A549 (cell line): ENCODE data around the gene PLD6. TPM values are rescaled to one million over a fixed set of nuclear protein-coding genes. Genes with fewer than 3 reads are reported as not detected.

Experiments used
- ATAC-seq, 2 experiments: fragments of 200-7000 bp in 1 of 2; fragments of >200 bp in 1 of 2; cut with Nextera tagmentation in 1 of 2; cut with Tn5 transposase in 1 of 2; 3 replicates each; pipeline versions ENCODE4 v1.8.0 to v1.9.1; 2018 to 2020; ENCODE audit warnings: mild to moderate bottlenecking in 1 of 2, moderate library complexity in 1 of 2
- CTCF ChIA-PET: fragments of 300-600 bp; sonication (Branson Sonifier 250); formaldehyde crosslinking; extraction: SDS; loops from one replicate; lab custom pipeline; 2021; ENCODE audit warnings: antibody characterized with exemption, inconsistent platforms; lab: Yijun Ruan, JAX
- POLR2A ChIA-PET: fragments of 350-600 bp; formaldehyde crosslinking; extraction: SDS; loops from one replicate; lab custom pipeline; 2021; ENCODE audit warnings: antibody characterized with exemption, inconsistent platforms; lab: Yijun Ruan, JAX
- DNase-seq, 2 experiments: peaks; one replicate each; pipeline versions ENCODE4 v3.0.0 to v3.0.0-alpha.2; 2011 to 2016; ENCODE audit warnings: low read depth in 1 of 2, low spot score in 1 of 2
- FAIRE-seq: peaks from 2 replicates; lab custom pipeline; 2011; peaks lifted over from hg19 to GRCh38; lab: Jason Lieb, UNC
- H3K27ac ChIP-seq, 2 experiments: fragments of >200 bp; sonication (Bioruptor Twin); formaldehyde crosslinking; 3 replicates each; pipeline ENCODE4 v1.5.1; 2016 to 2017
- H3K4me1 ChIP-seq: fragments of >200 bp; sonication (Bioruptor Twin); formaldehyde crosslinking; 3 replicates; pipeline ENCODE4 v1.6.1; 2016
- H3K4me2 ChIP-seq: fragments of >200 bp; sonication (Bioruptor Twin); formaldehyde crosslinking; 3 replicates; pipeline ENCODE4 v1.6.1; 2016
- H3K4me3 ChIP-seq: fragments of >200 bp; sonication (Bioruptor Twin); formaldehyde crosslinking; 3 replicates; pipeline ENCODE4 v1.5.1; 2016
- H3K9me3 ChIP-seq: fragments of >200 bp; sonication (Bioruptor Twin); formaldehyde crosslinking; 3 replicates; pipeline ENCODE4 v1.6.1; 2016
- BHLHE40 ChIP-seq: IDR thresholded peaks from 2 replicates; pipeline ENCODE4 v1.6.1; 2012; ENCODE audit warnings: low read depth, low read length, inconsistent platforms
- CBX2 ChIP-seq: fragments of 200-600 bp; sonication (generic); IDR thresholded peaks from 2 replicates; pipeline ENCODE4 v1.6.1; 2016; ENCODE audit warnings: low read depth, mild to moderate bottlenecking, borderline replicate concordance
- CHD4 ChIP-seq: fragments of 200-600 bp; sonication (generic); IDR thresholded peaks from 2 replicates; pipeline ENCODE4 v1.6.1; 2016; ENCODE audit warnings: antibody characterized with exemption, mild to moderate bottlenecking, borderline replicate concordance
- EP300 ChIP-seq, 2 experiments: fragments of >200 bp; sonication (Bioruptor Twin); formaldehyde crosslinking; IDR thresholded peaks; 2 replicates in 1 of 2; 3 replicates in 1 of 2; pipeline ENCODE4 v1.6.1; 2016 to 2017
- GATA3 ChIP-seq: IDR thresholded peaks from 2 replicates; pipeline ENCODE4 v1.6.1; 2012; ENCODE audit warnings: borderline replicate concordance
- HEYL ChIP-seq: fragments of 250-450 bp; sonication (Bioruptor Pico); IDR thresholded peaks from 2 replicates; pipeline ENCODE4 v1.8.0; 2021; ENCODE audit warnings: mild to moderate bottlenecking, moderate library complexity
- JUN ChIP-seq, 2 experiments: fragments of >200 bp; sonication (Bioruptor Twin); formaldehyde crosslinking; IDR thresholded peaks; 2 replicates in 1 of 2; 3 replicates in 1 of 2; pipeline ENCODE4 v1.6.1; 2016 to 2017
- JUNB ChIP-seq: fragments of >200 bp; sonication (Bioruptor Twin); formaldehyde crosslinking; IDR thresholded peaks from 2 replicates; pipeline ENCODE4 v1.6.1; 2016
- KDM1A ChIP-seq: fragments of 200-600 bp; sonication (generic); IDR thresholded peaks from 2 replicates; pipeline ENCODE4 v1.6.1; 2016; ENCODE audit warnings: low read depth, mild to moderate bottlenecking
- KDM5A ChIP-seq: fragments of 200-600 bp; sonication (generic); IDR thresholded peaks from 2 replicates; pipeline ENCODE4 v1.6.1; 2016; ENCODE audit warnings: antibody characterized with exemption, mild to moderate bottlenecking
- MAFK ChIP-seq: fragments of 450-650 bp; IDR thresholded peaks from 2 replicates; pipeline ENCODE4 v1.6.1; 2014; ENCODE audit not compliant: partially characterized antibody
- MYC ChIP-seq: IDR thresholded peaks from 2 replicates; pipeline ENCODE4 v1.6.1; 2012; ENCODE audit warnings: mild to moderate bottlenecking, inconsistent platforms, low read length, improper control_type of control experiment, borderline replicate concordance
- POLR2A ChIP-seq: IDR thresholded peaks from 2 replicates; pipeline ENCODE4 v1.6.1; 2012; ENCODE audit warnings: mild to moderate bottlenecking, low read length
- RAD21 ChIP-seq, 2 experiments: fragments of >200 bp in 1 of 2; sonication (Bioruptor Twin) in 1 of 2; formaldehyde crosslinking in 1 of 2; IDR thresholded peaks in 1 of 2; conservative IDR thresholded peaks in 1 of 2; 2 replicates in 1 of 2; 3 replicates in 1 of 2; pipeline ENCODE4 v1.6.1; 2012 to 2018; ENCODE audit warnings: inconsistent platforms in 1 of 2
- TP53 ChIP-seq: fragments of 250-450 bp; sonication (Bioruptor Pico); IDR thresholded peaks from 2 replicates; pipeline ENCODE4 v1.5.0; 2021; ENCODE audit warnings: mild to moderate bottlenecking, moderate library complexity
- ZNF302 ChIP-seq: fragments of 250-450 bp; sonication (Bioruptor Pico); IDR thresholded peaks from 2 replicates; pipeline ENCODE4 v1.9.0; 2021; ENCODE audit warnings: inconsistent platforms, mild to moderate bottlenecking, moderate library complexity
- WGBS: methylation state at CpG from one replicate; pipeline ENCODE4 v1.1.6; 2017; ENCODE audit errors: missing lambda C conversion rate; 5-methylcytosine and 5-hydroxymethylcytosine counted together
- polyA plus RNA-seq, 4 experiments: library from polyadenylated mRNA; depleted of rRNA in 3 of 4; stranded (reverse); fragments of >200 nt; fragmentation: RNase III in 1 of 4; extraction: RNeasy Plus Mini Kit Qiagen cat#74134 plus additional on column Dnase treatment in 1 of 4; gene quantifications; 2 replicates in 3 of 4; 3 replicates in 1 of 4; pipeline ENCODE4 v1.2.3, GENCODE V29; 2011 to 2017
- TF ChIP-seq, protein P1 (sequence below): fragments of 250-450 bp; sonication (Bioruptor Pico); IDR thresholded peaks from 2 replicates; pipeline ENCODE4 v1.5.0; 2021; ENCODE audit warnings: mild to moderate bottlenecking, moderate library complexity, borderline replicate concordance
- TF ChIP-seq, protein P2 (sequence below): IDR thresholded peaks from 2 replicates; pipeline ENCODE4 v1.6.1; 2012; ENCODE audit warnings: low read depth, borderline replicate concordance
- TF ChIP-seq, protein P3 (sequence below): fragments of >200 bp; sonication (Bioruptor Twin); formaldehyde crosslinking; IDR thresholded peaks from 3 replicates; pipeline ENCODE4 v1.6.1; 2016
- TF ChIP-seq, protein P4 (sequence below): IDR thresholded peaks from 2 replicates; pipeline ENCODE4 v1.6.1; 2012
- TF ChIP-seq, protein P5 (sequence below): IDR thresholded peaks from 2 replicates; pipeline ENCODE4 v1.6.1; 2012
- TF ChIP-seq, protein P6 (sequence below): fragments of 450-650 bp; IDR thresholded peaks from 2 replicates; pipeline ENCODE4 v1.6.1; 2014; ENCODE audit warnings: antibody characterized with exemption

PLD6 gene
- polyA plus RNA-seq, 2 of the 4 experiments (the other 2 are of a cell fraction), result 5.6 to 5.7 TPM

DNA sequence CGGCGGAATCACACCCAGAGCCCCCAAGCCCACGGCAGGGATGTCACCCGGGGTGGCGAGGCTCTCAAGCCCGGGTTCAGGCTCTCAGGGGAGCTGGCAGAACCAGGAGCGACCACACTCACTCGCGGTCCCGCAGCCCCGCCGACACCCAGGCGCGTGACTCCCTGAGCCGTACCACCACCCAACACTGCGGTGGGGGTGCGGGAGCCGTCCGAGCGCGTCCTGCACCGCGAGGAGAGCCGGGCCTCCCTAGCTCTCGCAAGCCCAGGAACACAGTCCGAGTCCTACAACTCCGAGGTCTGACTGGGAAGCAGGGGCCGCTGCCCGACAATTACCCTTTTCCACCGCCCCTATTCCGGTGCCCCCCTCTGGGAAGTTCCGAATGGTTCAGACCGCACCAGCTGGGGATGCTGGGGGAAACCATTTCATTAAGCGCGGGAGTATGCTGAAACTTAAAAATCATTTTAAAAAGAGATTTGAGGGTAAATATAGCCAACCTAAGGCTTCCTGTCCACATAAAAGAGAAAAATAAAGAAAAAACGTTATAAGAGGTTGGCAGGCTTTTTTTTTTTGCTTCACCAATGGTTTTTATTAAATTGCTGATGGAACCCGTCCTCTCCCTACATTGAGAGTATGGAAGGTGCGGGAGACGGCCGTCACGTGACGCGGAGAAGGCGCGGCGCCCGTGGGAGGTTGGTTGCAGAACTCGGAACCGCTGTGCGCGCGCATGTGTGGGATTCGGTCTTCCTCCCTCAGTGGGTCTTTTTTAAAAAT, 31.1 kb upstream of the PLD6 start, which contains the start of gene FLCN:
FLCN (minus strand) TSS at position 143 of the 774 bp plus-strand sequence. CDS start 9,031 bp downstream, outside the sequence.
- Histone ChIP-seq H3K4me2 (peak within 1 kb of the TSS; percentile 93), H3K4me3 (peak within 1 kb of the TSS; percentile 85), H3K27ac (peak within 1 kb of the TSS; percentile 82 to 97), H3K9me3 (no peaks in the 10 kb centered on the region), H3K4me1 (peaks cover 16% of the 10 kb centered on the region)
- TF ChIP-seq JUNB (no peak), KDM5A (no peak), CHD4 (no peak), GATA3 (peak; percentile 98), POLR2A (peak; percentile 85), EP300 (IDR thresholded peaks at IDR 0.05) (no peak), RAD21 (conservative IDR thresholded peaks at IDR 0.05 in 1 of 2, IDR thresholded peaks at IDR 0.05 in 1 of 2) (no peak), BHLHE40 (peak; percentile 72), HEYL (CRISPR knock-in tag) (no peak), KDM1A (no peak), CBX2 (no peak), ZNF302 (CRISPR knock-in tag) (no peak), MAFK (peak; percentile 45), JUN (IDR thresholded peaks at IDR 0.05) (peak; percentile 70 to 90), TP53 (CRISPR knock-in tag) (no peak), MYC (peak; percentile 32; the same call in 1 of the 2 replicates)
- TF ChIP-seq, protein P1, sequence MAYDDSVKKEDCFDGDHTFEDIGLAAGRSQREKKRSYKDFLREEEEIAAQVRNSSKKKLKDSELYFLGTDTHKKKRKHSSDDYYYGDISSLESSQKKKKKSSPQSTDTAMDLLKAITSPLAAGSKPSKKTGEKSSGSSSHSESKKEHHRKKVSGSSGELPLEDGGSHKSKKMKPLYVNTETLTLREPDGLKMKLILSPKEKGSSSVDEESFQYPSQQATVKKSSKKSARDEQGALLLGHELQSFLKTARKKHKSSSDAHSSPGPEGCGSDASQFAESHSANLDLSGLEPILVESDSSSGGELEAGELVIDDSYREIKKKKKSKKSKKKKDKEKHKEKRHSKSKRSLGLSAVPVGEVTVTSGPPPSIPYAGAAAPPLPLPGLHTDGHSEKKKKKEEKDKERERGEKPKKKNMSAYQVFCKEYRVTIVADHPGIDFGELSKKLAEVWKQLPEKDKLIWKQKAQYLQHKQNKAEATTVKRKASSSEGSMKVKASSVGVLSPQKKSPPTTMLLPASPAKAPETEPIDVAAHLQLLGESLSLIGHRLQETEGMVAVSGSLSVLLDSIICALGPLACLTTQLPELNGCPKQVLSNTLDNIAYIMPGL (CRISPR knock-in tag), result peak; percentile 91
- TF ChIP-seq, protein P2, sequence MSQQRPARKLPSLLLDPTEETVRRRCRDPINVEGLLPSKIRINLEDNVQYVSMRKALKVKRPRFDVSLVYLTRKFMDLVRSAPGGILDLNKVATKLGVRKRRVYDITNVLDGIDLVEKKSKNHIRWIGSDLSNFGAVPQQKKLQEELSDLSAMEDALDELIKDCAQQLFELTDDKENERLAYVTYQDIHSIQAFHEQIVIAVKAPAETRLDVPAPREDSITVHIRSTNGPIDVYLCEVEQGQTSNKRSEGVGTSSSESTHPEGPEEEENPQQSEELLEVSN, result peak; percentile 72
- TF ChIP-seq, protein P3, sequence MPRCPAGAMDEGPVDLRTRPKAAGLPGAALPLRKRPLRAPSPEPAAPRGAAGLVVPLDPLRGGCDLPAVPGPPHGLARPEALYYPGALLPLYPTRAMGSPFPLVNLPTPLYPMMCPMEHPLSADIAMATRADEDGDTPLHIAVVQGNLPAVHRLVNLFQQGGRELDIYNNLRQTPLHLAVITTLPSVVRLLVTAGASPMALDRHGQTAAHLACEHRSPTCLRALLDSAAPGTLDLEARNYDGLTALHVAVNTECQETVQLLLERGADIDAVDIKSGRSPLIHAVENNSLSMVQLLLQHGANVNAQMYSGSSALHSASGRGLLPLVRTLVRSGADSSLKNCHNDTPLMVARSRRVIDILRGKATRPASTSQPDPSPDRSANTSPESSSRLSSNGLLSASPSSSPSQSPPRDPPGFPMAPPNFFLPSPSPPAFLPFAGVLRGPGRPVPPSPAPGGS, result peak; percentile 58; the same call in 2 of the 3 replicates
- TF ChIP-seq, protein P4, sequence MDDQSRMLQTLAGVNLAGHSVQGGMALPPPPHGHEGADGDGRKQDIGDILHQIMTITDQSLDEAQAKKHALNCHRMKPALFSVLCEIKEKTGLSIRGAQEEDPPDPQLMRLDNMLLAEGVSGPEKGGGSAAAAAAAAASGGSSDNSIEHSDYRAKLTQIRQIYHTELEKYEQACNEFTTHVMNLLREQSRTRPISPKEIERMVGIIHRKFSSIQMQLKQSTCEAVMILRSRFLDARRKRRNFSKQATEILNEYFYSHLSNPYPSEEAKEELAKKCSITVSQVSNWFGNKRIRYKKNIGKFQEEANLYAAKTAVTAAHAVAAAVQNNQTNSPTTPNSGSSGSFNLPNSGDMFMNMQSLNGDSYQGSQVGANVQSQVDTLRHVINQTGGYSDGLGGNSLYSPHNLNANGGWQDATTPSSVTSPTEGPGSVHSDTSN, result peak; percentile 86
- TF ChIP-seq, protein P5, sequence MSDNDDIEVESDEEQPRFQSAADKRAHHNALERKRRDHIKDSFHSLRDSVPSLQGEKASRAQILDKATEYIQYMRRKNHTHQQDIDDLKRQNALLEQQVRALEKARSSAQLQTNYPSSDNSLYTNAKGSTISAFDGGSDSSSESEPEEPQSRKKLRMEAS, result peak; percentile 87
- TF ChIP-seq, protein P6, sequence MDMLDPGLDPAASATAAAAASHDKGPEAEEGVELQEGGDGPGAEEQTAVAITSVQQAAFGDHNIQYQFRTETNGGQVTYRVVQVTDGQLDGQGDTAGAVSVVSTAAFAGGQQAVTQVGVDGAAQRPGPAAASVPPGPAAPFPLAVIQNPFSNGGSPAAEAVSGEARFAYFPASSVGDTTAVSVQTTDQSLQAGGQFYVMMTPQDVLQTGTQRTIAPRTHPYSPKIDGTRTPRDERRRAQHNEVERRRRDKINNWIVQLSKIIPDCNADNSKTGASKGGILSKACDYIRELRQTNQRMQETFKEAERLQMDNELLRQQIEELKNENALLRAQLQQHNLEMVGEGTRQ, result peak; percentile 98
- FAIRE-seq (no peak), DNase-seq (peak; percentile 91 to 92), ATAC-seq (peak; percentile 90 to 92)
- POLR2A ChIA-PET, result interaction anchor here (0.7 to 1.1 kb wide), 3 partner anchors 11 to 173 kb away, joined by 4 to 6 read pairs (median 5); no protein-coding TSS in a partner anchor
- WGBS, result 2% methylated on average over 30 of the region's 53 CpGs
- CTCF ChIA-PET, result interaction anchor here (0.6 to 2.9 kb wide), 7 partner anchors 9 to 270 kb away, joined by 3 to 11 read pairs (median 4); no protein-coding TSS in a partner anchor
